LHCN-M2 (cell line): ENCODE results near the gene CCDC92. TPM values are rescaled to one million over a fixed set of nuclear protein-coding genes. Genes with fewer than 3 reads are reported as not detected.

Experiments
- DNase-seq: peaks from one replicate; pipeline ENCODE4 v3.0.0-alpha.2; 2012; ENCODE audit warnings: low read depth
- total RNA-seq: library from RNA; depleted of rRNA; stranded (reverse); fragments of >200 nt; gene quantifications from 2 replicates; pipeline ENCODE4 v1.2.3, GENCODE V29; 2014; rRNA removed

CCDC92 gene
- total RNA-seq, 1 experiment from 2014 or later = 16.4 TPM

DNA sequence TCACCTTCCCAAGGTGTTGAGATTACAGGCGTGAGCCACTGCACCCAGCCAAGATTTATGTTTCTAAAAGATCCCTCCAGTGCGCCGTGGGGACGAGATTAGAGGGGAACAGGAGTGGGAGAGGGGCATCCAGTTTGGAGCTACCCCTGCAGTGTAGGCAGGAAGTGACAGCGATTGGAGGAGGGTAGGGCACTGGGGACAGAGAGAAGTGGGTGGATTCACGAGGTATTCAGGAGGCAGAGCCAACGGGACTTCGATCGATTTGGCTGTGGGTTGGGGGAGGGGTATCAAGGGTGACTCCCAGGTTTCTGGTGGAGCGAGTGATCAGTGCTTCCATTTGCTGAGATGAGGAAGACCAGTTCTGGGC is 82.1 kb downstream of the CCDC92 start:
- DNase-seq = no peak

DNA sequence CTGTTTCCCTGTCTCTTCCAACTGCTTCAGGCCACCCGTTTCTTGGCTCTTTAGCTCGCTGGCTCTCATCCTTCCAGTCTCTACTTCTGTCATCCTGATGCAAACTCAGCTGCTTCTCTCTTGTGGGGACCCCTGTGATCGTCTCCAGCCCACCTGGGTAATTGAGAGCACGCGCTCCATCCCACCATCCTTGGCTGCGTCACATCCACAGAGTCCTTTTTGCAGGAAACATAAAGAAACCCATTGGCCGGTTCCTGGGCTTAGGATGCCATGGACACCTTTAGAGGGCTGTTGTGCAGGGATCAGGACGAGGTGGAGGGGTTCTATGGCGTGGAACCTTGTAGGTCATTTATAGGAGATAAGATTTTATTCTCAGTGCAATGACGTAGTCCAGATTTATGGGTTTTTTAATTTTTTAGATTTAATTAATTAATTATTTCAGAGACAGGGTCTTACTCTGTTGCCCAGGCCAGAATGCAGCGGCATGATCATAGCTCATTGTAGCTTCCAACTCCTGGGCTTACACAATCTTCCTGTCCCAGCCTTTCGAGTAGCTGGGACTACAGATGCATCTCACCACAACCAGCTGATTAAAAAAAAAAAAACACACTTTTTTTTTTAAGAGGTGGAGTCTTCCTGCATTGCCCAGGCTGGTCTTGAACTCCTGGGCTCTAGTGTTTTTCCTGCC is 82.6 kb downstream of the CCDC92 start:
- no peak for DNase-seq

DNA sequence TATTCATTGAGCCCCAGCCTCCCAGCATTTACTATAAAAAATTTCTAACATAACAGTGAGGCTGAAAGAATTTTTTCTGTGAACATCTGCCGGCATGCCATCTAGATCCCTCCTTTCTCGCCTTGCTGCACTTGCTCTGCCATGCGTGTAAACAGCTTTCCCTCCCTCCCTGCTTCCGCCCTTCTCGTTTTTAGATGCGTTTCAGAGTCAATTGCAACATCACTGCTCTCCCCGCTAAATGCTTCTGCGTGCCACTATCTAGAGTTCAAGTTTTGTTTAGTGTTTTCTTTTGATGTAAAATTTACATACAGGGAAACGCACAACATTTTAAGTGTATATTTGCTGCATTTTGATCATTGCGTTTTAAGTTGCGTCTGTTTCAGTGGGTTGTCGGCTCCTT is 83.6 kb downstream of the CCDC92 start:
- DNase-seq = no peak

DNA sequence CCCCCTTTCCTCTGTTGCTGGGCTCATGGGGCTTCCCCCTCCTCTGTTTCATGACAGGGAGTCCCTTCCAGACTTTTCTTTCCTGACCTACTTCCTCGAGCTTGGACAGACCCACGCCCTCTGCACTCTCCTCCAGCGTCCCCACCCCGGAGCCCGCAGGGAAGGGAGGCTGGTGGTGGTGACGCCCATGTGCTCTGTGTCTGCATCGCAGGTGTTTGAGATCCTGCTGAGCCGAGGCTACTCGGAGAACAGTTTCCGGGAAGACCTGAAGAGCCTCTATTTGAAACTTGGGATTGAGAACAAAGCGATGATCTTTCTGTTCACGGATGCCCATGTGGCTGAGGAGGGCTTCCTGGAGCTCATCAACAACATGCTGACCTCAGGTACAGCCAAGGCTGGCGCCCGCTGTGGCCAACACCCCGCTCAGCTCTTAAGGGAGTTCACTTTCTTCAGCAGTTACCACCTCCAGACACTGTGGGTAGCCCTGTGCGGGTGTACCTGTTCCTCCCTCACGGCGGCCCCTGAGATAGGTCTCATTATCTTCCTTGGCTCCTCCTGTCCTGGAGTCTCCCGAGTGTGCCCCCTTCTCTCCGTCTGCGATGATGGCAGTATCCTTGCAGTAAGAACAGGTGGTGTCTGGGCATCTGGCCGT is 85.6 kb downstream of the CCDC92 start:
- DNase-seq = no peak

DNA sequence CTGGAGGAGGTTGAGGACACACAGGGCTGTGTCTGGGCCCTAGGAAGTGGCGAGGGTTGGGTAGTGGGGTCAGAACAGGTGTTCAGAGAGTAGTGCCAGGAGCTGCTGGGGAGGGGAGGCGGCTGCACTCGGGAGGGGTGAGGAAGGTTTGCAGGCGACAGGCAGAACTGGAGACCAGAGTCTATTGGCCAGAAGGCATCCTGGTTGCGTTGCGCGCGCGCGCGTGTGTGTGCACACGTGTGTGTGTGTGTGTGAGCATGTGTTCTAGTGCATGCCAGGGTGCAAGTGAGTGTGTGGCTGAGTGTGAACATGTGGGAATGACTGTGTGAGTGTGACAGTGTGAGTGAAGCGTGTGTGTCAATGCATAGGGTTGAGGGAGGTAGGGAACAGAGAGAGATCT is 86.4 kb downstream of the CCDC92 start:
- no peak for DNase-seq

Other genes with a start within 250 kb of the CCDC92 start
- under 0.01 TPM in 1 of 2 replicates, not detected in the other for gene DNAH10, start 210.5 kb downstream of the CCDC92 start, total RNA-seq
- gene ZNF664, start 384 bp upstream of the CCDC92 start, total RNA-seq = 32.5 and 43.2 TPM in 2 replicates